Pons (tissue), 1 donor: ENCODE measurements around the gene C11orf86.
"Not testable (repeated sequence)": the region's sequence is repeated elsewhere in the genome, so short reads cannot be mapped to it uniquely, and the experiment has no call there.

ENCODE experiments used
- DNase-seq: peaks from one replicate; pipeline ENCODE4 v3.0.0-alpha.2; 2016; ENCODE audit warnings: low spot score

C11orf86 gene

GRCh38 chr11:66989360-66989759 is 14.3 kb downstream of the C11orf86 start:
- not testable (repeated sequence) for DNase-seq

- no peak for DNase-seq
Measured at GRCh38 chr11:66992041-66992440, 16.9 kb downstream of the C11orf86 start.

GRCh38 chr11:66996609-66997273 is 21.6 kb downstream of the C11orf86 start:
- DNase-seq = no peak

- DNase-seq = no peak
Measured at GRCh38 chr11:66999555-66999954, 24.5 kb downstream of the C11orf86 start.

GRCh38 chr11:67001332-67001731 is 26.2 kb downstream of the C11orf86 start:
- no peak for DNase-seq

GRCh38 chr11:67002297-67002913 is 27.3 kb downstream of the C11orf86 start:
- no peak for DNase-seq

- no peak for DNase-seq
Measured at GRCh38 chr11:67002921-67003411, 27.9 kb downstream of the C11orf86 start.

GRCh38 chr11:67005200-67005599 is 30.1 kb downstream of the C11orf86 start:
- not testable (repeated sequence) for DNase-seq

GRCh38 chr11:67006029-67006884 is 31.2 kb downstream of the C11orf86 start:
- no peak for DNase-seq

GRCh38 chr11:67007126-67007525 is 32.0 kb downstream of the C11orf86 start:
- DNase-seq = no peak

GRCh38 chr11:67010296-67010905 is 35.3 kb downstream of the C11orf86 start:
- DNase-seq = no peak

GRCh38 chr11:67013511-67014045 is 38.5 kb downstream of the C11orf86 start:
- no peak for DNase-seq

- DNase-seq = no peak
Measured at GRCh38 chr11:67014343-67014742, 39.2 kb downstream of the C11orf86 start.

- no peak for DNase-seq
Measured at GRCh38 chr11:67015048-67015447, 39.9 kb downstream of the C11orf86 start.

- DNase-seq = no peak
Measured at GRCh38 chr11:67016550-67016949, 41.4 kb downstream of the C11orf86 start.

GRCh38 chr11:67020949-67021348 is 45.8 kb downstream of the C11orf86 start:
- DNase-seq = no peak

- no peak for DNase-seq
Measured at GRCh38 chr11:67022341-67022933, 47.3 kb downstream of the C11orf86 start.

GRCh38 chr11:67022961-67023956 is 48.2 kb downstream of the C11orf86 start, which contains the start of gene SYT12:
TSS of gene SYT12 (plus strand) at chr11:67023134. CDS start at chr11:67030145, 7,011 bp downstream.
- DNase-seq = no peak

- DNase-seq = no peak
Measured at GRCh38 chr11:67023957-67024353, 48.9 kb downstream of the C11orf86 start.

GRCh38 chr11:67024410-67024809 is 49.3 kb downstream of the C11orf86 start:
- no peak for DNase-seq
